CD8-positive, alpha-beta memory T cell (primary cell): ENCODE measurements around the gene ZFAND6. TPM values are rescaled to one million over a fixed set of nuclear protein-coding genes. Genes with fewer than 3 reads are reported as not detected.
A peak's percentile ranks its signal among the peaks of the same experiment; 100 is the strongest.

Experiments
- CTCF ChIA-PET: fragments of 350-600 bp; sonication (Branson Sonifier 250); formaldehyde crosslinking; loops from one replicate; lab custom pipeline; 2021; ENCODE audit warnings: antibody characterized with exemption; lab: Charles Lee
- POLR2A ChIA-PET: fragments of 350-600 bp; sonication (Branson Sonifier 250); formaldehyde crosslinking; loops from one replicate; lab custom pipeline; 2021; ENCODE audit warnings: antibody characterized with exemption; lab: Charles Lee
- DNase-seq, 5 donors: peaks; one replicate each; pipeline versions ENCODE4 v3.0.0 to v3.0.0-alpha.2; 2020 to 2022; ENCODE audit warnings: mixed read lengths in 1 of 5
- H3K27ac ChIP-seq: one replicate; pipeline ENCODE4 v1.7.0; 2013; ENCODE audit warnings: low read depth, mild to moderate bottlenecking, low read length, moderate library complexity
- H3K27me3 ChIP-seq: 2 replicates; pipeline ENCODE4 v1.7.0; 2013; ENCODE audit warnings: low read length, mild to moderate bottlenecking; ENCODE audit not compliant: insufficient read depth, poor library complexity, severe bottlenecking
- H3K36me3 ChIP-seq: 2 replicates; pipeline ENCODE4 v1.7.0; 2013; ENCODE audit warnings: mild to moderate bottlenecking, low read length, moderate library complexity; ENCODE audit not compliant: insufficient read depth
- H3K4me1 ChIP-seq: 2 replicates; pipeline ENCODE4 v1.7.0; 2013; ENCODE audit warnings: mild to moderate bottlenecking, low read length, moderate library complexity; ENCODE audit not compliant: insufficient read depth
- H3K4me3 ChIP-seq: 2 replicates; pipeline ENCODE4 v1.7.0; 2013; ENCODE audit warnings: mild to moderate bottlenecking, low read length
- H3K9me3 ChIP-seq: 2 replicates; pipeline ENCODE4 v1.7.0; 2013; ENCODE audit warnings: mild to moderate bottlenecking, low read length
- H3K27ac Mint-ChIP-seq, 8 donors: one replicate each; pipeline ENCODE4 v1.8.0; 2020 to 2021; ENCODE audit warnings: mixed read lengths in 8 of 8, mild to moderate bottlenecking in 6 of 8, inconsistent platforms in 3 of 8, moderate library complexity in 3 of 8
- H3K27me3 Mint-ChIP-seq, 2 donors: one replicate each; pipeline ENCODE4 v1.8.0; 2020 to 2021; ENCODE audit warnings: mixed read lengths in 2 of 2, mild to moderate bottlenecking in 1 of 2, moderate library complexity in 1 of 2
- H3K36me3 Mint-ChIP-seq, 3 donors: one replicate each; pipeline ENCODE4 v1.8.0; 2020 to 2021; ENCODE audit warnings: mixed read lengths in 3 of 3, inconsistent platforms in 1 of 3, mild to moderate bottlenecking in 1 of 3
- H3K4me1 Mint-ChIP-seq, 3 donors: one replicate each; pipeline ENCODE4 v1.8.0; 2020 to 2021; ENCODE audit warnings: mixed read lengths in 3 of 3, inconsistent platforms in 1 of 3, mild to moderate bottlenecking in 1 of 3
- H3K4me3 Mint-ChIP-seq, 7 donors: one replicate each; pipeline ENCODE4 v1.8.0; 2020 to 2021; ENCODE audit warnings: mixed read lengths in 7 of 7, mild to moderate bottlenecking in 6 of 7, moderate library complexity in 4 of 7, inconsistent platforms in 2 of 7
- H3K9me3 Mint-ChIP-seq, 5 donors: one replicate each; pipeline ENCODE4 v1.8.0; 2020 to 2022; ENCODE audit warnings: mixed read lengths in 5 of 5, mild to moderate bottlenecking in 3 of 5, moderate library complexity in 2 of 5, inconsistent platforms in 1 of 5
- polyA plus RNA-seq: library from polyadenylated mRNA; unstranded; fragments of 300-500 nt; fragmentation: Illumina TruSeq; gene quantifications from one replicate; pipeline ENCODE4 v1.2.3, GENCODE V29; 2021
- total RNA-seq, 2 experiments: library from RNA; stranded (reverse); gene quantifications; one replicate each; pipeline ENCODE4 v1.2.3, GENCODE V29; 2021

Gene ZFAND6
- total and polyA plus RNA-seq, 3 experiments from 2014 or later, result 27.5 to 111 (median 28.6) TPM

DNA sequence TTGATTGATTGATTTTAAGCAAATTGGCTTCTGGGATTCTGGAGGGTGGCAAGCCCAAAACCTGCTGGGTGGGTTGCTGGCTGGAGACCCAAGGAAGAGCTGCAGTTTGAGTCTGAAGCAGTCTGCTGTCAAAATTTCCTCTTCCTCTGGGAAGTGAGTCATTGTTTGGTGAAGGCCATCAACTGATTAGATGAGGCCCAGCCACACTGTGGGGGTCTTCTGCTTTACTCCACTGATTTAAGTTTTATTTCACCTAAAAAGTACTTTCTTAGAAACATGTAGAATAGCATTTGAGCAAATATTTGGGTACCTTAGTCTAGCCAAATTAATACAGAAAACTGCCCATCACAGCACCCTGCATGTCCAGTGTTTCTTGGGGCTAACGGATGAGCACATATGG is 127.1 kb downstream of the ZFAND6 start:
- Histone ChIP-seq H3K4me3 (no peak overlapping the region), H3K9me3 (no peaks in the 10 kb centered on the region), H3K27ac (no peak overlapping the region), H3K27me3 (no peaks in the 10 kb centered on the region), H3K4me1 (no peaks in the 10 kb centered on the region), H3K36me3 (no peaks in the 10 kb centered on the region)
- Mint-ChIP-seq H3K27me3 (no peaks in the 10 kb centered on the region), H3K36me3 (peaks cover 15 to 48% (median 26%) of the 10 kb centered on the region in 3 donors), H3K4me1 (no peaks in the 10 kb centered on the region), H3K9me3 (no peaks in the 10 kb centered on the region), H3K27ac (peak overlapping the region in 1 of 8 donors; percentile 23), H3K4me3 (no peak overlapping the region)
- no peak for DNase-seq
- ChIA-PET CTCF (no interaction called here), POLR2A (no interaction called here)

Other genes with a start within 250 kb of the ZFAND6 start
- gene MTHFS, start 162.7 kb upstream of the ZFAND6 start, total RNA-seq, result 10 to 100 TPM; 30.2 to 31.1 TPM
- gene MTHFS, start 162.7 kb upstream of the ZFAND6 start, polyA plus RNA-seq, result 63.4 TPM
- 10 to 100 TPM; 55.8 to 56.8 TPM for gene BCL2A1, start 88.5 kb upstream of the ZFAND6 start, total RNA-seq
- gene BCL2A1, start 88.5 kb upstream of the ZFAND6 start, polyA plus RNA-seq, result 29.5 TPM
- 10 to 100 TPM; 63.8 TPM for gene FAH, start 93.3 kb downstream of the ZFAND6 start, total RNA-seq
- 4.8 TPM for gene FAH, start 93.3 kb downstream of the ZFAND6 start, polyA plus RNA-seq
- gene CTXND1, start 192.5 kb downstream of the ZFAND6 start, total RNA-seq, result not detected
- gene CTXND1, start 192.5 kb downstream of the ZFAND6 start, polyA plus RNA-seq, result not detected